Gastrocnemius medialis (tissue), 4 donors: Measurements from ENCODE around the gene DEPDC7.

ENCODE experiments used
- POLR2A ChIP-seq, 2 donors: fragments of 450-650 bp; IDR thresholded peaks; one replicate each; pipeline ENCODE4 v1.6.1; 2017; ENCODE audit warnings: antibody characterized with exemption in 2 of 2, mild to moderate bottlenecking in 2 of 2, moderate library complexity in 2 of 2
- TF ChIP-seq, protein P1 (sequence below), 5 experiments: fragments of 450-650 bp in 3 of 5; fragments of 200-600 bp in 2 of 5; sonication (generic) in 2 of 5; IDR thresholded peaks in 4 of 5; conservative IDR thresholded peaks in 1 of 5; 1 replicate in 4 of 5; 2 replicates in 1 of 5; pipeline ENCODE4 v1.5.1; 2016 to 2019; ENCODE audit warnings: antibody characterized with exemption in 5 of 5, mild to moderate bottlenecking in 3 of 5, moderate library complexity in 3 of 5

DNA sequence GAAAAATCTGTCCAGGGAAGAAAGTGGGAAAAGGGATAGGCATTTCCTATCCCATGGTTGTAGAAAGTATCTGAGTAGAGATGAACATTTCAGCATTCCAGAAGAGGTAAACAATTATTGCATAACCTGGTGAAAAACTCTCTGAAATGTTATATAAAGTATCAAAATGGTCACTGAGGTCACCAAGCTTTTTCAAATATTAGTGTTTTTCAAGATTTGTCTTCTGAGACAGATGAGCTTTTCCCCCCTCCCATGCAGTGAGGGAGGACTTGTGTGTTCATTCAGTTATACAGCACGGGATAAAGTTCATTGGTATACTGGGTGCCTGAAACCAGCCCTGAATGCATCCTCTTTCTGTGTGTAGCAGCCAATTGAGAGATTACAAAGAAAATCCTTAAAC is 1.9 kb upstream of the DEPDC7 start:
- TF ChIP-seq, protein P1, sequence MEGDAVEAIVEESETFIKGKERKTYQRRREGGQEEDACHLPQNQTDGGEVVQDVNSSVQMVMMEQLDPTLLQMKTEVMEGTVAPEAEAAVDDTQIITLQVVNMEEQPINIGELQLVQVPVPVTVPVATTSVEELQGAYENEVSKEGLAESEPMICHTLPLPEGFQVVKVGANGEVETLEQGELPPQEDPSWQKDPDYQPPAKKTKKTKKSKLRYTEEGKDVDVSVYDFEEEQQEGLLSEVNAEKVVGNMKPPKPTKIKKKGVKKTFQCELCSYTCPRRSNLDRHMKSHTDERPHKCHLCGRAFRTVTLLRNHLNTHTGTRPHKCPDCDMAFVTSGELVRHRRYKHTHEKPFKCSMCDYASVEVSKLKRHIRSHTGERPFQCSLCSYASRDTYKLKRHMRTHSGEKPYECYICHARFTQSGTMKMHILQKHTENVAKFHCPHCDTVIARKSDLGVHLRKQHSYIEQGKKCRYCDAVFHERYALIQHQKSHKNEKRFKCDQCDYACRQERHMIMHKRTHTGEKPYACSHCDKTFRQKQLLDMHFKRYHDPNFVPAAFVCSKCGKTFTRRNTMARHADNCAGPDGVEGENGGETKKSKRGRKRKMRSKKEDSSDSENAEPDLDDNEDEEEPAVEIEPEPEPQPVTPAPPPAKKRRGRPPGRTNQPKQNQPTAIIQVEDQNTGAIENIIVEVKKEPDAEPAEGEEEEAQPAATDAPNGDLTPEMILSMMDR (IDR thresholded peaks at IDR 0.05 in 4 of 5, conservative IDR thresholded peaks at IDR 0.05 in 1 of 5) = no peak
- TF ChIP-seq POLR2A (IDR thresholded peaks at IDR 0.05) = no peak
